SH-SY5Y (cell line): ENCODE measurements around the gene MRPL16.

ENCODE experiments used
- GATA2 ChIP-seq: IDR thresholded peaks from 2 replicates; pipeline ENCODE4 v1.6.1; 2011; ENCODE audit warnings: mild to moderate bottlenecking, low read depth, low read length
- GATA3 ChIP-seq: IDR thresholded peaks from 2 replicates; pipeline ENCODE4 v1.6.1; 2011; ENCODE audit warnings: low read depth, mild to moderate bottlenecking, low read length, moderate library complexity

- TF ChIP-seq GATA2: no peak
- no peak for TF ChIP-seq GATA3
Measured at GRCh38 chr11:59802639-59803176, 7.9 kb downstream of the MRPL16 start.
